SK-N-SH (cell line): ENCODE results near the gene TUBD1.

ENCODE experiments used
- CTCF ChIP-seq: fragments of 200-600 bp; sonication (generic); IDR thresholded peaks from 2 replicates; pipeline ENCODE4 v1.6.1; 2017; ENCODE audit warnings: antibody characterized with exemption, mild to moderate bottlenecking, moderate library complexity
- EP300 ChIP-seq, 2 experiments: IDR thresholded peaks; 2 replicates each; pipeline versions ENCODE4 v1.4.0 to v1.6.1; 2012; ENCODE audit warnings: borderline replicate concordance in 1 of 2, low read depth in 1 of 2, low read length in 1 of 2
- JUND ChIP-seq: IDR thresholded peaks from 2 replicates; pipeline ENCODE4 v1.4.0; 2012
- NRF1 ChIP-seq: IDR thresholded peaks from 2 replicates; pipeline ENCODE4 v1.6.1; 2012; ENCODE audit warnings: low read depth, mild to moderate bottlenecking, low read length
- POLR2AphosphoS5 ChIP-seq: IDR thresholded peaks from 2 replicates; pipeline ENCODE4 v1.6.1; 2012; ENCODE audit warnings: low read depth, low read length
- RAD21 ChIP-seq: IDR thresholded peaks from 2 replicates; pipeline ENCODE4 v1.6.1; 2012; ENCODE audit warnings: mild to moderate bottlenecking, low read length
- SIN3A ChIP-seq: IDR thresholded peaks from 2 replicates; pipeline ENCODE4 v1.6.1; 2012; ENCODE audit warnings: low read depth, mild to moderate bottlenecking, low read length, moderate library complexity, borderline replicate concordance
- TAF1 ChIP-seq: IDR thresholded peaks from 2 replicates; pipeline ENCODE4 v1.6.1; 2012; ENCODE audit warnings: low read depth, mild to moderate bottlenecking, low read length, moderate library complexity, borderline replicate concordance
- TF ChIP-seq, protein P1 (sequence below): IDR thresholded peaks from 2 replicates; pipeline ENCODE4 v1.6.1; 2012; ENCODE audit warnings: mild to moderate bottlenecking, low read depth, low read length, moderate library complexity
- TF ChIP-seq, protein P2 (sequence below): IDR thresholded peaks from 2 replicates; pipeline ENCODE4 v1.4.0; 2012; ENCODE audit warnings: low read depth

- TF ChIP-seq POLR2AphosphoS5: no peak
- TF ChIP-seq RAD21: no peak
- no peak for TF ChIP-seq TAF1
- TF ChIP-seq SIN3A: no peak
- no peak for TF ChIP-seq EP300 (IDR thresholded peaks at IDR 0.05; ENCODE audit: borderline replicate concordance in 1 of 2, low read depth in 1 of 2, low read length in 1 of 2)
- TF ChIP-seq CTCF: no peak
- TF ChIP-seq, protein P1, sequence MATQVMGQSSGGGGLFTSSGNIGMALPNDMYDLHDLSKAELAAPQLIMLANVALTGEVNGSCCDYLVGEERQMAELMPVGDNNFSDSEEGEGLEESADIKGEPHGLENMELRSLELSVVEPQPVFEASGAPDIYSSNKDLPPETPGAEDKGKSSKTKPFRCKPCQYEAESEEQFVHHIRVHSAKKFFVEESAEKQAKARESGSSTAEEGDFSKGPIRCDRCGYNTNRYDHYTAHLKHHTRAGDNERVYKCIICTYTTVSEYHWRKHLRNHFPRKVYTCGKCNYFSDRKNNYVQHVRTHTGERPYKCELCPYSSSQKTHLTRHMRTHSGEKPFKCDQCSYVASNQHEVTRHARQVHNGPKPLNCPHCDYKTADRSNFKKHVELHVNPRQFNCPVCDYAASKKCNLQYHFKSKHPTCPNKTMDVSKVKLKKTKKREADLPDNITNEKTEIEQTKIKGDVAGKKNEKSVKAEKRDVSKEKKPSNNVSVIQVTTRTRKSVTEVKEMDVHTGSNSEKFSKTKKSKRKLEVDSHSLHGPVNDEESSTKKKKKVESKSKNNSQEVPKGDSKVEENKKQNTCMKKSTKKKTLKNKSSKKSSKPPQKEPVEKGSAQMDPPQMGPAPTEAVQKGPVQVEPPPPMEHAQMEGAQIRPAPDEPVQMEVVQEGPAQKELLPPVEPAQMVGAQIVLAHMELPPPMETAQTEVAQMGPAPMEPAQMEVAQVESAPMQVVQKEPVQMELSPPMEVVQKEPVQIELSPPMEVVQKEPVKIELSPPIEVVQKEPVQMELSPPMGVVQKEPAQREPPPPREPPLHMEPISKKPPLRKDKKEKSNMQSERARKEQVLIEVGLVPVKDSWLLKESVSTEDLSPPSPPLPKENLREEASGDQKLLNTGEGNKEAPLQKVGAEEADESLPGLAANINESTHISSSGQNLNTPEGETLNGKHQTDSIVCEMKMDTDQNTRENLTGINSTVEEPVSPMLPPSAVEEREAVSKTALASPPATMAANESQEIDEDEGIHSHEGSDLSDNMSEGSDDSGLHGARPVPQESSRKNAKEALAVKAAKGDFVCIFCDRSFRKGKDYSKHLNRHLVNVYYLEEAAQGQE: no peak
- no peak for TF ChIP-seq JUND
- TF ChIP-seq, protein P2, sequence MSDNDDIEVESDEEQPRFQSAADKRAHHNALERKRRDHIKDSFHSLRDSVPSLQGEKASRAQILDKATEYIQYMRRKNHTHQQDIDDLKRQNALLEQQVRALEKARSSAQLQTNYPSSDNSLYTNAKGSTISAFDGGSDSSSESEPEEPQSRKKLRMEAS: no peak
- no peak for TF ChIP-seq NRF1
Measured at GRCh38 chr17:59815965-59816364, 76.8 kb downstream of the TUBD1 start.
